Stimulated activated CD8-positive, alpha-beta memory T cell treated with anti-CD3 and anti-CD28 coated beads, Interleukin-15, amount 100 ng/mL, for 24 hours (primary cell): ENCODE results near the gene CD79A.

Experiments used
- DNase-seq: peaks from one replicate; pipeline ENCODE4 v3.0.0-alpha.2; 2020; ENCODE audit warnings: low read depth

The CD79A gene

DNA sequence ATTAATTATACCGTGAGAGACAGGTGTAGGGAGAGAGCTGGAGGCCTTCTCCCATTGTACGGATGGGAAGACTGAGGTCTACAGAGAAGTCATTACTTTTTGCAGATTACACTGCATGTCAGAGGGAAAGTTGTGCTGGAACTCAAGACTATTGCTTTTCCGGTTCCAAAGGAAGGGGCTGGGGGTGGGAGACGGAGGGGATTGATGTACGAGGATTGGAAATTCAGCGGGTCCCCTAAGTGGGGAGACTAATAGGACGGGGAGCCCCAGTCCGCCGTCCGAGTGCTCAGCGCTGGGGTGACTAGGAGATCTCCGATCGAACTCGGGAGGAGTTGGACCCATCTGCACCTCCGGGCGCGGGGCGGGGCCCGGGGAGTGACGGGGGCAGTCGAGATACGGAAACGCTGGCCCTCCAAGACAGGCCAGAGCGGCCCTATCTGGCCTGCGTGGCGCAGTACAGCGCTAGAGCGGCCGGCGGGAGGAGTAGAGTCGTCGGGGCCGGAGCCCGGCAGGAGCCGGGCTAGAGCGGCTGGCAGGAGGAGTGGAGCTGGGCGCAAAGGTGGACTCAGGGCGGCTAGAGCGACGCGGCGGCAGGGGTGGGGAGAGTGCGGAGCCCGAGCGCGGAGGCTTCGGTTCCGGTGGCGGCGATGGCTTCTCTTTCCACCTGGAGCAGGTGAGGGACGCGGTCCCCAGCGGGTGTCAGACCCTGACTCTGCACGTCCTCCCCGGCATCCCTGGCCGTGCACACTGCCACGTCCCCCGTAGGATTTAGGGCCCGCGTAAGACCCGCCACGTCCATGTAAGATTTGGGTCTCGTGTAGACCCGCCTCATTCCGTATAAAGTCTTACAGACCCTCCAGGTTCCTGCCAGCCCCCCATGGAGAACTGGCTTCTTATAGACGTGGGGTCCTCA is 7.0 kb downstream of the CD79A start:
- peak; percentile 77 for DNase-seq

DNA sequence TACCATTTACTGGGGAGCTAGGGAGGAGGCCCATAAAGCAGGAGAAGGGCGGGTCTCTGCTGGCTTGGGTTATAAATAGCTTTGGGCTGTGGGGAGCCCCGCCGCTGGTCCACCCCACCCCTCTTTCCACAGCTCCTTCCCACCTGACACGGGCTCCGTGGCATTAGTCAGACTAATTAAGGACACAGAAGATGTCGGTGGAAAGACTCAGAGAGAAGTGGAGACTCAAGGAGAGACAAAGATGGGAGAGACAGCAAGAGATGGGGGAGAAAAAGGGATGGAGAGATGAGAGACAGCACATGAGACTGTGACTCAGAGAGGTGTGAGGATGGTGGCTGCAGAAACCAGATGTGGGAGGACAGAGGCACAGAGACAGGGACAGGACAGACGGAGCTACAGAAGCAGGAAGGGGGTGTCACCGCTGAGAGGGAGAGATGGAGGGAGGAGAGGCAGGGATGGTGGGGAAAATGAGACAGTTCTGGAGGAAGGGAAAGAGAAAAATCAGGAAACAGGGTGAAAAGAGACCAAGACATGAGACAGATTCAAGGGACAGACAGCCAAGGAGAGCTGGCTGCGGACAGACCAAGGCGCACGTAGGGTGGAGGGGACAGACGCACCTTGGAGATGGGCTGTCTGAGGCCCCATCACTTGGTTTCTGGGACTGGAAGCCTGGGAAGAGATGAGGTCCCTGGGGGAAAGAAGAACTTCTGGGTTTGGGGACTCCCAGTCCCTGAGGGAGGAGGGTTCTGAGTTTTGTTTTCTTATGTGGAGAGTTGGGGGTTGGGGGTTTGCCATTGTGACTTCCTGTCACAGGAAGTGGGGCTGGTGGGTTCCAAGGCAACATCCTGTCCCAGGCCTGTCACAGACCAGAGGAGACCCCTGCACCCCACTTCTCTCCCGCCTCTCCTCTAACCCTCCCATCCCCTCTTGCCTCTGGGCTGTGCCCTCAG is 10.0 kb downstream of the CD79A start:
- no peak for DNase-seq

DNA sequence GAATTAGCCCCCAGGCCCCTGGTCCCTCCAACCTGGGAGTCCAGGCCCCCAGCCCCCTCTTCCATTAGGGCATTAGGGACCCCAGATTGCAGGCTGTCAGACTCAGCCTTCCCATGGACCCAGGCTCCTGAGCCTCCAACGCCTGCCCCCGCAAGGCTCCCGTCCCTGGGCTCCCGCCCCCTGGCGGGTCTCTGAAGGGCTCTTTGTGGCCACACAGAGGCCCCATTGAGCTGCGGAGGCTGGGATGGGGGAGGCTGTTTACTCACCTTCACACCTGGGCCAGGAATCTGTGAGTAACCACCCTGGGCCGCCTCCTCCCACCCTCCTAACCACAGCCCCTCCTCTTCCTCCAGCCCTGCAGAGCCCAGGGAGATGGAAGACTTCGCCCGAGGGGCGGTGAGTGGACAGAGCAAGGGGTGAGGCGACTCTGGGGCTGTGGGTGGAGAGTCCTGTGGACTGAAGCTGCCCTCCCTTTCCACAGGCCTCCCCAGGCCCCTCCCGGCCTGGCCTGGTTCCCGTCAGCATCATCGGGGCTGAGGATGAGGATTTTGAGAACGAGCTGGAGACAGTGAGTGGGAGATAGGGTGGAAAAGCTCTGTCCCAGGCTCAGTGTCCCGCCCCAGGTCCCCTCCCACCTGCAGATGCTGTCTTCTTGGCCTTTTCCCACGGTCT is 10.8 kb downstream of the CD79A start:
- peak; percentile 54 for DNase-seq

DNA sequence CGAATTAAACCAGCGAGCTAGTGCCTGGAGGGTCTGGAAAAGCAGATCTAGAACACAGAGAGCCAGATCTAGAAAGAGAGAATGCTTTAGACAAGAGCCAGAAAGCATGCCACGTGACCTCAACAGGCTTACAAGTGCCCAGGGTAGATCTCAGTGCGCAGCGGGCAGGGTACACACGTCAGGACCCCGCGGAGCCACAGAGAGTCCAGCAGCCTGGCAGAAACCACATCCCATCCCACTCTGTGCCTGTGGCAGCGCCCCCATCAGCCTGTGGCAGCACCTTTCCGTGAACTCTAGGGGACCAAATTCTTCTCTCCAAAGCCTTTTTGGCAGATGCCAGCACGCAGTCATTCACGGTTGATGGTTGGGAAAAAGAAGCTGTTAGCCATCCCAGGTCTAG is 11.8 kb downstream of the CD79A start:
- DNase-seq, result no peak

DNA sequence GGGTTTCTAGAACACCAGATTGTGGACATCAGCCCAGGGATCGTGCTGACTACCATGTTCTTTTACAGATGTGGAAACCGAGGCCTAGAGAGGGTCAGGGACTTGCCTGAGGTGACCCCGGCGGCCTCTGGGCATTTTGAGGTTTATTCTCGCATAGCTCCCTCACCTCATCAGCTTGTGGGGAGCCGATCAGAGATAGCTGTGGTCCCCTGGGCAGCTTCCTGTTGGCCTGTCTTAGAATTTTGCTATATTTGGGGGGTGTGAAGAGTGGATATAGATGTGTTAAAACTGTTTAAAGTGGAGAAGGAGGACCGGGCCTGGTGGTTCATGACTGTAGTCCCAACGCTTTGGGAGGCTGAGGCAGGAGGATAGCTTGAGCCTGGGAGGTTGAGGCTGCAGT is 12.8 kb downstream of the CD79A start:
- DNase-seq, result no peak

DNA sequence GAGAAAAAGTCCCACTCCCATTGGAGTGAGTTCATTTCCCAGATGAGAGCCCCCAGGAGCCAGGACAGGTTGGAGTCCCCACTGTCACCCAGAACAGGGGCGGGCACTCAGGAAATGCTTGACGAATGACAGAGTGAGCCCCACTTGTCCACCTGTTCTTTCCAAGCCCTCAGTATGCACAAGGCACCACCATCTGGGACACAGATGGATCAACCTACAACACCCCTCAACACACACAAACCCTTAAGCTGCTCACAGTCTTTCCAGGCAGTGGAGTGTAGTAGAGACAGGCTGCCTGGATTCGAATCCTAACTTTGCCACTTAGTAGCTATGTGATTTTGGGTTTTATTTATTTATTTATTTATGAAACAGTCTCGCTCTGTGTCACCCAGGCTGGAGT is 13.9 kb downstream of the CD79A start:
- DNase-seq, result no peak

DNA sequence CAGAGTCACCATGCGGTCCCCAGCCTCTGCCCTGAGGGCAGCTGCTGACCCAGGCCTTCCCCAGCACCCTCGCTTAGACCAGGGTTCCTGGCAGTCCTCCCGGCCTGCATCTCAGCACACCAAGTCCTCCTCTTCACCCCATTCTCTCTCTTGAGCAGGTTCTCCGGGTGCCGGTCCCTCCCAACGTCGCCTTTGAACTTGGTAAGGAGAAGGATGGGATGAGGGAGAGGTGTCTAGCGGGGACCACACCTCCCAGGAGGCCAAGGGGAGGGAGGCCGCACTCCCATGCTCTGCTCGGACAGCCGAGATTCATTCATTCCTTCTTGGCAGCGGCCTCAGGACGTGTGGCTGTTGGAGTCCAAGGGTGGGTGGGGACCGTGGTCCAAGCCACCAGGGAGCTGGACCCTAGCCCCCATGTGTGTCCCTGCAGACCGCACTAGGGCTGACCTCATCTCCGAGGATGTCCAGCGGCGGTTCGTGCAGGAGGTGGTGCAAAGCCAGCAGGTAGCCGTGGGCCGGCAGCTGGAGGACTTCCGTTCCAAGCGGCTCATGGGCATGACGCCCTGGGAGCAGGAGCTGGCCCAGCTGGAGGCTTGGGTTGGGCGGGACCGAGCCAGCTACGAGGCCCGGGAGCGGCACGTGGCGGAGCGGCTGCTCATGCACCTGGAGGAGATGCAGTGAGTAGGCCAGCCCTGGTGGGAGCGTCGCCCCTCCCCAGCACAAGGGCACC is 15.3 kb downstream of the CD79A start:
- no peak for DNase-seq

DNA sequence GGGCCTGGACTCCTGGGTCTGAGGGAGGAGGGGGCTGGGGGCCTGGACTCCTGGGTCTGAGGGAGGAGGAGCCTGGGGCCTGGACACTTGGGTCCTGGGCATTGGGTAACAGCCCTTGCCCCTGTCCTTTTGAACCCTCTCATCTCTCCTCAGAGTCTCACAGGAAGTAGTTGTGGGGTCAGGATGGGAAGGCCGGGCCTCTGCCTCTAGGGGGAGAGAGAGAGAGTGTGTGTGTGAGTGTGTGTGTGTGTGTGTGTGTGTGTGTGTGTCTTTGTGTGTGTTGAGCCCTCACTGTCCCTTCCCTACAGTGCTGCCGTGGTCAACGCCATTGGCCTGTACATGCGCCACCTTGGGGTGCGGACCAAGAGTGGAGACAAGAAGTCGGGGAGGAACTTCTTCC is 16.8 kb downstream of the CD79A start:
- DNase-seq, result no peak

DNA sequence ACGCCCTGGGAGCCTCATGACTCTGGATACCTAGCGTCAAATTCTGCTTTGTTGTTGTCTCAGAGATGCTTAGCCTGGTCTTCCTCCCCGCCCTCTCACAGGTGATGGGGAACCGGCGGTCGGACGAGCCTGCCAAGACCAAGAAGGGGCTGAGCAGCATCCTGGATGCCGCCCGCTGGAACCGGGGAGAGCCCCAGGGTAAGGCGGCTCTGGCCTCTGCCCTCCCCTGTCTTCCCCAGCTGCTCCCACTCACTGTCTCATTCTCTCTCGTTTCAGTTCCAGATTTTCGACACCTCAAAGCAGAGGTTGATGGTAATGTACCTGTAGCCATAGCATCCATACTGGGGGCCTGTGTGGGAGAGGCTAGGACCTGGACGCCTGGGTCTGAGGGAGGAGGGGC is 17.3 kb downstream of the CD79A start:
- DNase-seq, result no peak

DNA sequence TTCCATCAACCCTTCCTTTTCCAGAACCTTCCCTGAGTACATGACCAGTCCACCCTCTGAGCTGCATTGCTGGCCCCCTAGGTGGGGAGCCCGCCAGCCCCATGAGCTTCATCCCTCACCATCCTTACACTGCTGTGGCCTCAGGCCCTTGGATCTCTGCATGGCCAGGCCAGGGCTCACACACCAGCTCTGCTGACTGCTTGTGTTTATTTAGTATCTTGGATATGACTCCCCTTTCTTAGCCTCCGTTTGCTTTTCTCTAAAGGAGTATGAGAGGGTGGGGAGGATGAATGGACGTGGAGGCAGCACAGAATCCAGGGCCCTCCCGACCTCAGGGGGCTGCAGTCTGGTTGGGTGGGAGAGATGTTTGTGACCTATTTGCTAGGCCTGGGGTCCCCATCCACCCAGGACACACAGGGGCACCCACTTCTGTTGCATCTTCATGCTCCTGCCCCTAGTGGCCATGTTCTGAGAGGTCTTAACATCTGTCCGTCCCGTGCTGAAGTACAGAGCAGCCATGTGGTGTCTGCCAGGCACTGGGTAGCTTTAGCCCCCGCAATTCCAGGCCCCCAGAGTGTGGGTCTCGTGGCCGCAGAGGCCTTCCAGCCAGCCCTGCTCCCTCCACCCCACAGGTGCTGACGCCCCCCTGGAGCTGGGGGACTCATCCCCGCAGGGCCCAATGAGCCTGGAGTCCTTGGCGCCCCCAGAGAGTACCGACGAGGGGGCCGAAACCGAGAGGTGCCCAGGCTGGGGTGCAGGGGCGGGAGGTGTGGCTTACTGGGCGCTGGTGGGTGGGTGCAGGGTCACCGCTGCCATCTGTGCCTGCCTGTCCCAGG is 18.9 kb downstream of the CD79A start:
- DNase-seq, result no peak

DNA sequence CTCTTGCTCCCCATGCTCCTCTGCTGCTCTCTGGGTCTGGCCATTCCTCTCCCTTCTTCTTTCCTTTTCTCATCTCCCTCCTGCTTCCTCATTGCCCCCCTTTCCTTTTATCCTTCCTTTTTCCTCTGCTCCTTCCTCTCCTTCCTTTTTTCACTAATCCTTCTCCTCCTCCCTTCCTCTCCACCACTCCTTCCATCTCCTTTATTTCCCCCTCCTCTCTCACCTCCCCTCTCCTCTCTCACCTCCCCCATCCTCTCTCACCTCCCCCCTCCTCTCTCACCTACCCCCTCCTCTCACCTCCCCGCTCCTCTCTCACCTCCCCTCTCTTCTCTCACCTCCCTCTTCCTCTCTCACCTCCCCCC is 19.5 kb downstream of the CD79A start:
- DNase-seq, result no peak

DNA sequence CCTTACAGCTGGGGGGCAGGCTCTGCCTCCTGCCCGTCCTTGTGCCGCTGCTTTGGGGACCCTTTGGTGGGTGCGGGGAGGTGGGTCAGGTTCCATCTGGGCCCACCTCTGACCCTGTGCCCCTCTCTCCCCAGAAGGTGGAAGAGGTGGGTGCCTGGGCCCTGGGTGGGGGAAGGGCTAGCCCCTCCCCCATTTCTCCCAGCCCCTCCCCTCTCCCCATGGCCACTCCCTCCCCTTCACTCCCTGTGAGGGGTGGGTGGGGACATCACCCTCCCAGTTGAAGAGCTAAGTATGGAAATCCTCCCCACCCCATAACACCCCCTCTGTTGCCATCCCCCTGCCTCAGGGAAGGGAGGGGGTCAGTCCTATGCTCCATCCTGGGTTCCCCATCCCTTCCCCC is 20.1 kb downstream of the CD79A start:
- no peak for DNase-seq

DNA sequence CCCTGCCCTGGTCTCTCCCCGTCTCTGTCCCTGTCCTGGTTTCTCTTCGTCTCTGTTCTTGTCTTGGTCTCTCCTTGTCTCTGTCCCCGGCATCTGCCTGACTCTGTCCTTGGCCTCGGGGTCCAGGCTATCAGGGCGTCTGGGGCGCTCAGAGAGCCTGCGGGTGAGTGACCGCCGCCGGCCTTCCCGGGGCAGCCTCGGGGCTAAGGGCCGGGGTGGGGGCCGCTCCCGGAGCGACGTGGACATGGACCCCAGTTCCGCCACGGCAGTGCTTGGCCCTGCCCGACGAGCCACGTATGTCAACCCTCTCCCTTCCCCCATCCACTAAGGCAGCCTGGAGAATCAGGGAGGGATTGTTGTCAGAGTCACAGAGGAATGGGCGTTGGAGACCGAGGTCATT is 20.7 kb downstream of the CD79A start:
- no peak for DNase-seq

DNA sequence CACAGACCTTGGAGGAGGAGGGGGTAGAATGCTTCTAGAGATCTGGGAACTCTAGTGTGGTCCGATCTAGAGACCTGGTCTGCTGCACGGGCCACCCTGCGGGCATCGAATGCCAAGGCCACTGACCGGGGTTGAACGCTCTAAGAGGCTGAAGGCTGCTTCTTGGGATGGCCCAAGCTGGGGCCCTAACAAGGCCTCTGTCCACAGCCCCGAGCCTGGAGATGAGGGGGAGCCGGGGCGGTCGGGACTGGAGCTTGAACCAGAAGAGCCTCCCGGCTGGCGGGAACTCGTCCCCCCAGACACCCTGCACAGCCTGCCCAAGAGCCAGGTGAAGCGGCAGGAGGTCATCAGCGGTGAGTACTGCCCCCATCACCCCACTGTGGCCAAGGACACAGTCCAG is 21.2 kb downstream of the CD79A start:
- no peak for DNase-seq

DNA sequence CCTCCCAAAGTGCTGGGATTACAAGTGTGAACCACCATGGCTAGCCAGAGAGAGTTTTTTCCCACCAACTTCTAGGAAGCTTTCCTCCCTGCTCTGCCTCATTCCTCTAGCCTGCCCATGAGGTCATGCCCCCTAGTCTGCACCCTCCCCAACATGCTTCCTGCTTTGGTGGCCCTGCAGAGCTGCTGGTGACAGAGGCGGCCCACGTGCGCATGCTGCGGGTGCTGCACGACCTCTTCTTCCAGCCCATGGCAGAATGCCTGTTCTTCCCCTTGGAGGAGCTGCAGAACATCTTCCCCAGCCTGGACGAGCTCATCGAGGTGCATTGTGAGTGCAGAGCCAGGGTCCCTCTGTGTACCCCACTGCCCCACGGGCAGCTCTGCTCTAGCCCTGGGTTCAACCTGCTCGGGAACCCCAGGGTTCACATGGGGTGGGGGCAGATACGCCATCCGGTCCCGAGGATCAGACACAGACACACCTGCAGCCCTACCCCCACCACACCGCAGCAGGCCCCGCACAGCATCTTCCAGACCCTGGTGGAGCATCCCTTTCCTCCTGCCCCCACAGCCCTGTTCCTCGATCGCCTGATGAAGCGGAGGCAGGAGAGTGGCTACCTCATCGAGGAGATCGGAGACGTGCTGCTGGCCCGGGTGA is 24.8 kb downstream of the CD79A start:
- no peak for DNase-seq

DNA sequence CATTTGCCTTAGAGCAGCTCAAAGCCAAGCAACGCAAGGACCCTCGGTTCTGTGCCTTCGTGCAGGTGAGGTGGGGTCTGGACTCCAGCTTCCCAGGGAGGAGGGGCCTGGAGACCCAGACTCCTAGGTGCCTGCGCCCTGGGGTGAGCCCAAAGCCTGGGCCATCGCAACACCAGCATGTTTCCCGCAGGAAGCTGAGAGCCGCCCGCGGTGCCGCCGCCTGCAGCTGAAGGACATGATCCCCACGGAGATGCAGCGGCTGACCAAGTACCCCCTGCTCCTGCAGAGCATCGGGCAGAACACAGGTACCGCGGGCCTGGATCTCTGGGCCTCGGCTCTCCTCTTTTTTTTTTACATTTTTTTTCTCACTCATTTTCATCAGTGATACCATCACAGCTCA is 25.5 kb downstream of the CD79A start:
- DNase-seq, result no peak

DNA sequence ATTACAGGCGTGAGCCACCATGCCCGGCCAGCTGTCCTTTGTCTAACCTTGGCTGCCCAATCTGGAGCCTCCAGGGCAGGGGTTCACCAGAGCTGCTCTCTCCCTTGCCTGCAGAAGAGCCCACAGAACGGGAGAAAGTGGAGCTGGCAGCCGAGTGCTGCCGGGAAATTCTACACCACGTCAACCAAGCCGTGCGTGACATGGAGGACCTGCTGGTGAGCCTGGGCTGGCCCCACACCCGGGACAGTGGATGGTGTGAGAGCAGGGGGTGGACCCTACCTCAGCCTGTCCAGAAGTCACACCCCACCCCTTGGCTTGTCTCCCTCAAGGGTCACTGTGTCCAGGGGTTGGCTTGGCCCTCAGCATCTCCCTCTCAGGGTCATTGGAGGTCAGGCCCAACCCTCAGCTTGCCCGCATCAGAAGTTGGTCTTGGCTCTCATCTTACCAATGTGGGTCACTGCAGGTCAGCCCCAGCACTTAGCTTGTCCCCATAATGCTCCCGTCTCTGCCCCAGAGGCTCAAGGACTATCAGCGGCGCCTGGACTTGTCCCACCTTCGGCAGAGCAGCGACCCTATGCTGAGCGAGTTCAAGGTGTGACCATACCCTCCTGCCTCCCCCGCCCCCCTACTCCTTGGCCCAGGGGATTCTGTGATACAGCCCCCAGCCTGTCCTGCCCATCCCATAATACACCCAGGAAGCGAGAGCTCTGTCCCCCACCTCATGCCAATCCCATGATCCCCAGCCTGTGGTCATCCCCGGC is 26.3 kb downstream of the CD79A start:
- DNase-seq, result no peak

DNA sequence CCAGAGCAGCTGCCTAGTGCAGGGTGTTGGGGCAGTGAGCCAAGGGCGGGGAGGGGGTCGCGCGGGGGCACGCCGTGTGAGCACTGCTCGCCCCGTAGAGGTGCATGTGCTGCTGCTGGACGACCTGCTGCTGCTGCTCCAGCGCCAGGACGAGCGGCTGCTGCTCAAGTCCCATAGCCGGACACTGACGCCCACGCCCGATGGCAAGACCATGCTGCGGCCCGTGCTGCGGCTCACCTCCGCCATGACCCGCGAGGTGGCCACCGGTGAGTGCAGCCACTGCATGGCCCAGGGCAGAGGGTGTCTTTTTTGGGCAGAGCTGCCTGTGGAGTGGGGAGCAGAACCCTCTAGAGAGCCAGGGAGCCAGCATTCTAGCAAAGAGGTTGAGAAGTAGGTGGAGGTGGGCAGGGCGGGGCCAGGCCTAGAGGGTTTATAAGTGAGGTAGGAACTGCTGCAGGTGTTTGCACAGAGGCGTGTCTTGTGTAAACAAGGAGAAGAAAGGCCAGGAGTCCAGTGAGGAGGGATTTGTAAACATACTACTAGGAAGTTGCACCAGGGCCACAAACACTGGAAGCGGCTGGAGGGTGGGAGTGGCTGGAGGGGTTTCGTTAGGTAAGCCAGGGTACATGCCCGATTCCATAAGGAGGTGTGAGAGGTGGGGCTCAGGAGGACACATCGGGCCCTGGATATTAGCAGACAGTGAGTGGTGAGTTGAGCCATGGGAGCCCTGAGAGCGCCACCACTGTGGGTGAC is 27.2 kb downstream of the CD79A start:
- DNase-seq, result no peak
